A673 (cell line): Measurements from ENCODE around the gene SEMA4A. TPM values are rescaled to one million over a fixed set of nuclear protein-coding genes. Genes with fewer than 3 reads are reported as not detected.

Source experiments
- BruUV-seq: library from RNA; stranded (reverse); fragments of 400-500 nt; replicated peaks from 2 replicates; lab custom pipeline; 2021; lab: Mats Ljungman, UMichigan
- CTCF ChIA-PET: fragments of 300-600 bp; sonication (Branson Sonifier 250); formaldehyde crosslinking; loops from one replicate; lab custom pipeline; 2022; ENCODE audit warnings: antibody characterized with exemption; lab: Charles Lee
- POLR2A ChIA-PET: fragments of 300-600 bp; sonication (Branson Sonifier 250); formaldehyde crosslinking; loops from one replicate; lab custom pipeline; 2022; ENCODE audit warnings: antibody characterized with exemption; ENCODE audit not compliant: low non-redundant PET; lab: Charles Lee
- DNase-seq: peaks from one replicate; pipeline ENCODE4 v3.0.0-alpha.2; 2015; ENCODE audit warnings: low spot score
- H3K27ac ChIP-seq: fragments of 200-600 bp; sonication (generic); 2 replicates; pipeline ENCODE4 v1.5.1; 2016; ENCODE audit warnings: mixed run types, low read depth, mild to moderate bottlenecking, mixed read lengths, antibody characterized with exemption, low read length; ENCODE audit not compliant: poor library complexity, severe bottlenecking
- H3K27me3 ChIP-seq: fragments of 200-600 bp; sonication (generic); replicated peaks from 2 replicates; pipeline ENCODE4 v1.6.1; 2017; ENCODE audit warnings: mixed run types, low read depth, mild to moderate bottlenecking, mixed read lengths, antibody characterized with exemption, low read length; ENCODE audit not compliant: insufficient read depth, poor library complexity
- H3K36me3 ChIP-seq: fragments of 200-600 bp; sonication (generic); 2 replicates; pipeline ENCODE4 v1.6.1; 2016; ENCODE audit warnings: mixed run types, mild to moderate bottlenecking, mixed read lengths, antibody characterized with exemption, low read length; ENCODE audit not compliant: insufficient read depth, poor library complexity, severe bottlenecking
- H3K4me1 ChIP-seq: fragments of 200-600 bp; sonication (generic); 2 replicates; pipeline ENCODE4 v1.6.1; 2017; ENCODE audit warnings: mixed run types, mild to moderate bottlenecking, mixed read lengths, antibody characterized with exemption, low read length; ENCODE audit not compliant: insufficient read depth, poor library complexity, severe bottlenecking
- H3K4me3 ChIP-seq: fragments of 200-600 bp; sonication (generic); 2 replicates; pipeline ENCODE4 v1.5.1; 2016; ENCODE audit warnings: low read depth, mixed run types, mild to moderate bottlenecking, mixed read lengths, low read length; ENCODE audit not compliant: poor library complexity, severe bottlenecking
- H3K9me3 ChIP-seq: fragments of 200-600 bp; sonication (generic); 2 replicates; pipeline ENCODE4 v1.6.1; 2016; ENCODE audit warnings: mixed run types, low read depth, mild to moderate bottlenecking, mixed read lengths, antibody characterized with exemption, low read length; ENCODE audit not compliant: poor library complexity, severe bottlenecking
- EZH2 ChIP-seq: fragments of 200-600 bp; sonication (generic); IDR thresholded peaks from 2 replicates; pipeline ENCODE4 v1.6.1; 2017; ENCODE audit warnings: borderline replicate concordance, low read depth, mild to moderate bottlenecking, mixed read lengths, antibody characterized with exemption, low read length; ENCODE audit not compliant: poor library complexity, severe bottlenecking
- intact Hi-C: fragments of 100-400 bp; cut with micrococcal nuclease; formaldehyde crosslinking; loops from one replicate; pipeline ENCODE4 v1.10.0; 2022; ENCODE audit not compliant: unreplicated experiment
- total RNA-seq: library from RNA; stranded (reverse); gene quantifications from 2 replicates; pipeline ENCODE4 v1.2.3, GENCODE V29; 2021
- TF ChIP-seq, protein P1 (sequence below): fragments of 300-800, 200-600 bp; sonication (generic); conservative IDR thresholded peaks from 2 replicates; pipeline ENCODE4 v1.5.1; 2017; ENCODE audit warnings: low read depth, mild to moderate bottlenecking, antibody characterized with exemption, low read length, moderate library complexity, mixed read lengths

Gene SEMA4A
- total RNA-seq, 1 experiment from 2014 or later: 0.77 TPM

DNA sequence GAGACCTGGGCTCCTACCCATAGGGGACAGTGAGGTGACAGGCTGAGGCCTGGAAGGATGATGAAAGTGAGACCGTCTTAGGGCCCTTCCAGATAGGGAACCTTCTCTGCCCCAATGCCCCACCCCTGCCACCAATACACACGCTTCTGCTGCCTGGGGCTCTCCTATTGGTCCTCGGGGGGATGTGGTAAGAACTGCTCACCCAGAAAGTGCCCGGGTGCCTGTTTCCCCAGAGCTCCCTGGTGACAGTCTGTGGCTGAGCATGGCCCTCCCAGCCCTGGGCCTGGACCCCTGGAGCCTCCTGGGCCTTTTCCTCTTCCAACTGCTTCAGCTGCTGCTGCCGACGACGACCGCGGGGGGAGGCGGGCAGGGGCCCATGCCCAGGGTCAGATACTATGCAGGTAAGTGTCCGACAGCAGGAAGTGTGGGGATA is 948 bp downstream of the SEMA4A start:
- H3K36me3 ChIP-seq: no peaks in the 10 kb centered on the region
- ChIA-PET POLR2A (no interaction called here), CTCF (no interaction called here)
- no peak overlapping the region for H3K4me3 ChIP-seq
- no peaks in the 10 kb centered on the region for H3K27me3 ChIP-seq
- BruUV-seq: no TSS peak
- H3K9me3 ChIP-seq: no peaks in the 10 kb centered on the region
- DNase-seq: no peak
- intact Hi-C loops: no loop called here
- no peaks in the 10 kb centered on the region for H3K4me1 ChIP-seq
- H3K27ac ChIP-seq: no peak overlapping the region
- TF ChIP-seq, protein P1, sequence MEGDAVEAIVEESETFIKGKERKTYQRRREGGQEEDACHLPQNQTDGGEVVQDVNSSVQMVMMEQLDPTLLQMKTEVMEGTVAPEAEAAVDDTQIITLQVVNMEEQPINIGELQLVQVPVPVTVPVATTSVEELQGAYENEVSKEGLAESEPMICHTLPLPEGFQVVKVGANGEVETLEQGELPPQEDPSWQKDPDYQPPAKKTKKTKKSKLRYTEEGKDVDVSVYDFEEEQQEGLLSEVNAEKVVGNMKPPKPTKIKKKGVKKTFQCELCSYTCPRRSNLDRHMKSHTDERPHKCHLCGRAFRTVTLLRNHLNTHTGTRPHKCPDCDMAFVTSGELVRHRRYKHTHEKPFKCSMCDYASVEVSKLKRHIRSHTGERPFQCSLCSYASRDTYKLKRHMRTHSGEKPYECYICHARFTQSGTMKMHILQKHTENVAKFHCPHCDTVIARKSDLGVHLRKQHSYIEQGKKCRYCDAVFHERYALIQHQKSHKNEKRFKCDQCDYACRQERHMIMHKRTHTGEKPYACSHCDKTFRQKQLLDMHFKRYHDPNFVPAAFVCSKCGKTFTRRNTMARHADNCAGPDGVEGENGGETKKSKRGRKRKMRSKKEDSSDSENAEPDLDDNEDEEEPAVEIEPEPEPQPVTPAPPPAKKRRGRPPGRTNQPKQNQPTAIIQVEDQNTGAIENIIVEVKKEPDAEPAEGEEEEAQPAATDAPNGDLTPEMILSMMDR: no peak
- TF ChIP-seq EZH2: no peak

GRCh38 chr1:156155756-156156510 is 2.5 kb downstream of the SEMA4A start:
- no peaks in the 10 kb centered on the region for H3K9me3 ChIP-seq
- H3K27ac ChIP-seq: no peak overlapping the region
- intact Hi-C loops: no loop called here
- peaks cover 5% of the 10 kb centered on the region for H3K4me1 ChIP-seq
- TF ChIP-seq EZH2: no peak
- TF ChIP-seq, protein P1: no peak
- no peak for DNase-seq
- BruUV-seq: no TSS peak
- ChIA-PET POLR2A (no interaction called here), CTCF (no interaction called here)
- H3K4me3 ChIP-seq: no peak overlapping the region
- no peaks in the 10 kb centered on the region for H3K36me3 ChIP-seq
- H3K27me3 ChIP-seq: no peaks in the 10 kb centered on the region

DNA sequence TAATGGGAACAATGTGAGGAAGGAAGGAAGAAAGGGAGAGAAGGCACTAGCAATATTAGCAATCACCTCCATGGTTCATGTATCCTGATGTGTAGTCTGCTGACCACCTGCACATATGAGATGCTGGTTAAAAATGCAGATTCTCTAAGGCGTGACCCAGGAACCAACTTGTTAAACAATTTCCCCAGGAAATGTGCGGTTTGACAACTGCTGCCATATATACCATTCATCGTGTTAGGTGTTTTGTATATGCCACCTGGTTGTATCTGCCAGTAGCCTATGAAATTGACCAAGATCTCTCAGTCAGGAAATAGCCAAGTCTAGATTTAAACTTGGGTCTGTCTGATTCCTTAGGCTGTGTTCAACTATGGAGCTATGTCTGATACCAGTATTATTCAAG is 4.1 kb downstream of the SEMA4A start:
- Histone ChIP-seq H3K27ac (no peak overlapping the region), H3K4me3 (no peak overlapping the region), H3K27me3 (no peaks in the 10 kb centered on the region), H3K4me1 (peaks cover 10% of the 10 kb centered on the region), H3K9me3 (no peaks in the 10 kb centered on the region), H3K36me3 (no peaks in the 10 kb centered on the region)
- no peak for DNase-seq
- ChIA-PET CTCF (no interaction called here), POLR2A (no interaction called here)
- BruUV-seq: no TSS peak
- no peak for TF ChIP-seq EZH2
- TF ChIP-seq, protein P1: no peak
- intact Hi-C loops: no loop called here
